Aorta (tissue), 5 donors: ENCODE measurements around the gene PSG5. TPM values are rescaled to one million over a fixed set of nuclear protein-coding genes. Genes with fewer than 3 reads are reported as not detected.
"Not testable (repeated sequence)": the region's sequence is repeated elsewhere in the genome, so short reads cannot be mapped to it uniquely, and the experiment has no call there.

Experiments used
- ATAC-seq: fragments of 200-7000 bp; cut with Tn5 transposase; one replicate; pipeline ENCODE4 v1.9.1; 2022; ENCODE audit warnings: moderate library complexity; ENCODE audit not compliant: low FRiP score
- DNase-seq, 2 donors: peaks; one replicate each; pipeline ENCODE4 v3.0.0-alpha.2; 2020
- H3K27ac ChIP-seq, 2 donors: one replicate each; pipeline ENCODE4 v1.5.1; 2013; ENCODE audit warnings: low read length in 2 of 2, mild to moderate bottlenecking in 2 of 2, moderate library complexity in 2 of 2, control low read depth in 1 of 2, inconsistent platforms in 1 of 2, low read depth in 1 of 2
- H3K27me3 ChIP-seq, 2 donors: one replicate each; pipeline ENCODE4 v1.6.1; 2013; ENCODE audit warnings: control low read depth in 1 of 2, low read length in 1 of 2, mild to moderate bottlenecking in 1 of 2, moderate library complexity in 1 of 2; ENCODE audit not compliant: insufficient read depth in 2 of 2, control insufficient read depth in 1 of 2
- H3K36me3 ChIP-seq, 2 donors: one replicate each; pipeline ENCODE4 v1.6.1; 2013; ENCODE audit warnings: control low read depth in 1 of 2, low read length in 1 of 2, mild to moderate bottlenecking in 1 of 2; ENCODE audit not compliant: insufficient read depth in 2 of 2, control insufficient read depth in 1 of 2
- H3K4me1 ChIP-seq, 2 donors: one replicate each; pipeline ENCODE4 v1.6.1; 2013; ENCODE audit warnings: low read length in 2 of 2, control low read depth in 1 of 2, mild to moderate bottlenecking in 1 of 2, moderate library complexity in 1 of 2; ENCODE audit not compliant: insufficient read depth in 2 of 2, control insufficient read depth in 1 of 2
- H3K4me3 ChIP-seq, 2 donors: one replicate each; pipeline ENCODE4 v1.5.1; 2013; ENCODE audit warnings: low read length in 2 of 2, control low read depth in 1 of 2, mild to moderate bottlenecking in 1 of 2
- H3K9me3 ChIP-seq: one replicate; pipeline ENCODE4 v1.6.1; 2013; ENCODE audit warnings: mild to moderate bottlenecking, low read length; ENCODE audit not compliant: control insufficient read depth
- WGBS, 2 donors: extraction: QIAGEN DNeasy Blood & Tissue Kit; methylation state at CpG; one replicate each; pipeline ENCODE4 v1.1.7; 2013; 5-methylcytosine and 5-hydroxymethylcytosine counted together
- intact Hi-C, 2 donors: fragments of 100-400 bp; cut with DNase I; formaldehyde crosslinking; loops; one replicate each; pipeline versions ENCODE4 v1.14.2 to v1.15.0; 2022
- polyA plus RNA-seq, 2 donors: library from polyadenylated mRNA; stranded (reverse); fragments of 200-250 nt; gene quantifications; one replicate each; pipeline ENCODE4 v1.2.3, GENCODE V29; 2013
- total RNA-seq, 2 donors: library from RNA; stranded (reverse); fragmentation: NEBNext Ultra II Directional; extraction: Animal tissue kit (Norgen Biotek cat#: 25700); gene quantifications; one replicate each; pipeline ENCODE4 v1.2.1, GENCODE V29; 2021
- donor health status: healthy with polysubstance abuse.
- donor health status: Bipolar disorder and iron deficiency.
- donor health status: DM: no; HTN: no; CAD: no.
- donor health status: DM: no; HTN: no; CAD: no.
- donor health status: DM: yes; HTN: yes; CAD: no.

Gene PSG5
- total and polyA plus RNA-seq, 4 donors, result not detected

DNA sequence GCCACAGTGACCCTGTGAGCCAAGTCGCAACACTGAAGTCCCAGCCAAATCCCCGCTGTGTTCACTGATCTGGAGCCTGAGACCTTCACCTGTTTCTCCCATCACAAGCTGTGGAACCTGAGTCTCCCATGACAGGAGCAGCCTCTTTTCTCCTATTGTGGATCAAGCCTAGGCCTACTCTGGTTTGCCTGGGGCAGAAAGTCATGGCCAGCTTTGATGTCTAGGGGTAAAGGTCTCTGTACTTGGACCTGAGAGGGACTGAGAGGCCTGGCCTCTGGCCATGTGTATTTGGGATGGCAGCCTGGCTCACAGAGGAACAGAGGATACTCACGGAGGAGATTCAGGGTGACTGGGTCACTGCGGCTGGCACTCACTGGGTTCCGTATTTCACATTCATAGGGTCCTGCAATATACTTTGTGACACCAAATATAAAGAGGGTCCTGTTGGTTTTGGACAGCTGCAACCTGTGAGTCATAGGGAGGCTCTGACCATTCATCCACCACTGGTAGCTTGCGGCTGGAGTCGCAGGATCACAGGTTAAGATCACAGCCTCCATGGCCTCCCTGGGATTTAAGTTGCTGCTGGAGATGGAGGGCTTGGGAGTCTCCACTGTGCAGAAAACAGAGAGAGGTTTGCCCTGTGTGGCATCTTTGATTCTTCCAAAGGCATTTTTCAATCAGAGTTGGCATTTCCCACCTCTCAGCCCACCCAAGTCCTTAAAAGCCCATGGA, 11.5 kb upstream of the PSG5 start:
- 84 to 94% methylated on average over 4 to 6 of the region's 7 CpGs for WGBS, 2 donors
- H3K4me1 ChIP-seq, H3K27ac ChIP-seq, intact Hi-C loops, H3K4me3 ChIP-seq, H3K27me3 ChIP-seq, ATAC-seq, H3K9me3 ChIP-seq, H3K36me3 ChIP-seq, DNase-seq: not testable (repeated sequence)

DNA sequence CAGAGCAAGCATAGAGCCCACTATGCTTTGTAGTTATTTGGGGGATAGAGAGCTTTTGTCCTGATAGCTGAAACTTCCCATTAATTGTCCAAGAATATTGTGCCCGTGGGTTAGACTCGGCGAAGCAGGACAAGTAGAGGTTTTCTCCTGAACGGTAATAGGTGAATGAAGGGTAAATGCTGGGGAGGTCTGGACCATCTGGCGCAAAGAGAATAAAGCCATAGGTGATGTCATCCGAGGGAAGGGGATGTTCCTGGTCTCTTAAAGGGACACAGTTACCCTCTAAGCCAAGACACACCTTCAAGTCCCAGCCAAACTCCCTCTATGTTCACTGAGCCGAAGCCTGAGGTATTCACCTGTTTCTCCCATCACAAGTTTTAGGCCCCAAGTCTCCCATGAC, 8.1 kb upstream of the PSG5 start:
- H3K4me3 ChIP-seq, H3K27me3 ChIP-seq, H3K27ac ChIP-seq, ATAC-seq, H3K9me3 ChIP-seq, intact Hi-C loops, H3K4me1 ChIP-seq, DNase-seq, H3K36me3 ChIP-seq: not testable (repeated sequence)
- 72 to 76% methylated on average over 7 of the region's 7 CpGs for WGBS, 2 donors

DNA sequence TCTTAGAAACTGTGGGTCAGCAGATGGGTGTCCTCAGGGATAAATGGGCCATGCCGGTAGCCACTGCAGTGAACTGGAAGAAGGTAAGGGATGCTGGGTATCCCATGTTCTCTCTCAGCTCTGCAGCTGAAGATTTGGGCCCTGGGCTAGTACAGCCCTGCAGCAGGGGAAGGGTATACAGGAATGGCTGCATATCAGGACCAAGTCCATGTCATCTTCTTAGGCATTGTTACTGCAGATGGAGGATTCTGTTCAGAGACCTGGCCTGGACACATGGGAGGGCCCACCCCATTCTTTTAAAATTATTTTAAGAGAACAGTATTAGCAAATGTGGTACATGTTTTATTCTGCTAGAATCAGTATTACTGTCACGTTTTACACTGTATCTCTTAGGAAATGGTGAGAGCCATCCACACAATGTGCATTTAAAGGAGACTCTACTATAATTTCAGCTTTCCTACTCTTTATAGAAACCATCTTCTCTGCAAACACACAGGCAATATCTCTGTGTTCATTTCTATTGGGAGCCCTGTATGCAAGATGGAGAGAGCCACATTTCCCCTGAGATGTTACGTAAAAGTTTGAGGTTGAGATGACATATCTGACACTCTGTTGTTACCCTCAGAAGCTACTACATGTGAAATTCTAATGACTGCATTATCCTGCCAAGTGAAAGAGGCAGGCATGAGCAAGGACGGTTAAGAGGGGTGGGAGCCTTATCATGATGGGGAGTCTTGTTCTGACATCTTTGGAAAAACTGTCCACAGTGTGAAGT, 6.2 kb upstream of the PSG5 start:
- H3K4me1 ChIP-seq, H3K27ac ChIP-seq, intact Hi-C loops, ATAC-seq, DNase-seq, H3K27me3 ChIP-seq, H3K4me3 ChIP-seq, H3K36me3 ChIP-seq, H3K9me3 ChIP-seq: not testable (repeated sequence)
- 44 to 58% methylated on average over 4 of the region's 4 CpGs for WGBS, 2 donors

DNA sequence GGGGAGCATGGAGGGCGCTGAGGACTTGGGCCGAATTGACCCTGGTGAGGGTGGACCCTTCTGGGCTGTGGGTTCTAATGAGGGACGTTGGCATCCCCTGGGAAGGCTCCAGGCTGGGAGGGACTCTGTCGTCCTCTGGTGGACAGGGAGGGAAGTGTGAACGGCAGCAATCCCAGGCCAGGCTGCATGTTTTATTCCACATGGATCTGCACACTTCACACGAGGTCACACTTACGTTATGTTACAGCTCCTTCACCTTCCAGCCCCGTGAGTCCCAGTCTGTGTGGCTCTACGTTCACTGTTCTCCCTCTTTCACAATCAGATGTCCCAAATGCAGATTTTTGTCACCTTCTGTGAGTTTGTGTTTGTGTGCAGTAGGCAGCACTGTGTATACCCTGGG, 1.8 kb upstream of the PSG5 start:
- ATAC-seq, H3K9me3 ChIP-seq, DNase-seq, H3K27me3 ChIP-seq, H3K4me1 ChIP-seq, H3K4me3 ChIP-seq, intact Hi-C loops, H3K36me3 ChIP-seq, H3K27ac ChIP-seq: not testable (repeated sequence)
- WGBS, 2 donors, result 52 to 60% methylated on average over 9 of the region's 9 CpGs

DNA sequence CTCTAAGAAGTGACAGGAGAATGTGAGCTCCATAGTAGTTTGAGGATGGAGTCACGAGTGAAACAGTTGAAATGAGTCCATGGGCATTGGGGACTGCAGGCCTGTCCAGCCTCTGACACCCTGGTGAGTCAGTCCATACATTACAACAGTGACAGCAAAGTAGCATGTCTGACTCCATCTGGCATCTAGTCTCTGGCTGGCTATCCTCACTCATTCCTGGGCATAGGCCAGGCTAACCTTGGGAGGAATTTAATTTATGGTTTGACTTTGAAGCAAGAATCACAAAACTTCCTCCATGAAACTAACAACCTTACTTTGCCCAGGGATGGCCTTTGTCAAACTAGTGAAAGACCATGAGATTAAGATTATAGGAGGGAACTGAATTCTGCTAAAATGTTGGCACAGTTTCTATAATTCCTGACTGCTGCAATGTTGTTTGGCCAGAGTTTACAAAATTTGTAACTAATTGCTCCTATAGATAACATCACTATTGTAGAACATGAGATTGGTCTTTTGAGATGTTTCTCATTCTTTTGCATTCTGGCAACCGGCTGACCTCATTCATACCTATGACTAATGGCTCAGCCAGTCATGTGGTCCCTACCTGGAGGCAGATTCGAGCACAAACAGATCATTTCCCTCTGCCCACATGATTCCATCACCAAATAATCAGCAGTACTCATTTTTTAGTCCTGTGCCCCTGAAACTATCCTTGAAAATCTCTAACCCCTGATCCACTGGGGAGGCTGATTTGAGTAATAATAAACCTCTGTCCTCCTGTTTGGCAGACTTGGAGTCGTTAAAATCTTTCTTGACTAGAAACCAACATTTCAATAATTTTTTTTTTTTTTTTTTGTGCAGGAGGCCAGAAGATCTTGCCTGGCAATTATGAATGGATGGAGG, 4.2 kb downstream of the PSG5 start:
- intact Hi-C loops, ATAC-seq: not testable (repeated sequence)
- 43 to 49% methylated on average over 3 to 4 of the region's 4 CpGs for WGBS, 2 donors

DNA sequence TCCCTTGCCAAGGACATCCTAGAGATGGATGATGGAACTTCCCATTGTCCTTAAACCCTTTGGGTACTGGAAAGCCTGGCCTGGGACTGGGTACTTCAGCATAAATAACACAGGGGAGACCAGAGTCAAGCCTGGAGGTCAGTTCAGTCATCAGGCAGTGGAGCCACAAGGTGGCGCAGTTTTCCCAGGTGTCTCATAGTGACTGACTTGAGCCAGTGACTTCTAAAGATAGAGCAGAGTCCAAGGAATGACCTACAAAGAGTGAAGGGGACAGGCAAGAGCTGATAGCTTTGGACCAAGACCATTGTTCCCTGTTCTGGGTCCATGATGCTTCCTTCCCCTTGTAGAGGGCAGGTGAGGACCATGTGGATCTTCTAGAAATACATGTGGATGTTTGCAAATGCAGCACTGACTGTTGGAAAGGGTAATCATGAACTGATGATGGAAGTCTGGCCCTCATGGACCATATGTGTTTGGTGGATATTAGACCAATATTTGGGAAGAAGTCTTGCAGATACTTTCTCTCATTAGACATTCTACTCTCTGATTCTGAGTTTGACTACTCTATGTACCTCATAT, 6.7 kb downstream of the PSG5 start:
- H3K9me3 ChIP-seq, H3K4me1 ChIP-seq, H3K36me3 ChIP-seq, H3K27ac ChIP-seq, ATAC-seq, intact Hi-C loops, DNase-seq, H3K4me3 ChIP-seq, H3K27me3 ChIP-seq: not testable (repeated sequence)
- 8% methylated on average over 1 of the region's 1 CpG for WGBS, 2 donors

More for the DNA sequence above, 4.2 kb downstream of the PSG5 start:
- not testable (repeated sequence) for DNase-seq, H3K36me3 ChIP-seq, H3K27ac ChIP-seq, H3K27me3 ChIP-seq, H3K4me3 ChIP-seq, H3K4me1 ChIP-seq, H3K9me3 ChIP-seq

DNA sequence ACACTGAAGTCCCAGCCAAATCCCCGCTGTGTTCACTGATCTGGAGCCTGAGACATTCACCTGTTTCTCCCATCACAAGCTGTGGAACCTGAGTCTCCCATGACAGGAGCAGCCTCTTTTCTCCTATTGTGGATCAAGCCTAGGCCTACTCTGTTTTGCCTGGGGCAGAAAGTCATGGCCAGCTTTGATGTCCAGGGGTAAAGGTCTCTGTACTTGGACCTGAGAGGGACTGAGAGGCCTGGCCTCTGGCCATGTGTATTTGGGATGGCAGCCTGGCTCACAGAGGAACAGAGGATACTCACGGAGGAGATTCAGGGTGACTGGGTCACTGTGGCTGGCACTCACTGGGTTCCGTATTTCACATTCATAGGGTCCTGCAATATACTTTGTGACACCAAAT, 7.8 kb downstream of the PSG5 start:
- intact Hi-C loops, H3K36me3 ChIP-seq, DNase-seq, ATAC-seq, H3K4me3 ChIP-seq, H3K9me3 ChIP-seq, H3K4me1 ChIP-seq, H3K27ac ChIP-seq, H3K27me3 ChIP-seq: not testable (repeated sequence)
- WGBS, 2 donors, result 82 to 83% methylated on average over 3 of the region's 3 CpGs

DNA sequence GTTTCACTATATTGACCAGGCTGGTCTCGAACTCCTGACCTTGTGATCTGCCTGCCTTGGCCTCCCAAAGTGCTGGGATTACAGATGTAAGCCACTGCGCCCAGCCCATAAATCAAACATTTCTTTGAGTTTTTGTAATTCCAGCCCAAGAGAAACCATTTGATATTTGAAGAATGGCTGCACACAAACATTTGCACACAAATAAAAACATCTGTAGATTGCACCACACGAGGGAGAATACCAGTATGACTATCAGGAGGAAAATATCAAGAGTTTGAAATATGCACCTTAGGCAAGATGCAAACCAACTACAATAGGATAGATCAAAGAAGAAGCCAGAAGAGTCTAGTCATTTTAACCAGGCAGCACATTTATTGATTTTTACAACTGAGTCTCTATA, 20.4 kb downstream of the PSG5 start:
- H3K4me3 ChIP-seq, DNase-seq, H3K4me1 ChIP-seq, H3K27me3 ChIP-seq, H3K36me3 ChIP-seq, H3K27ac ChIP-seq, ATAC-seq, intact Hi-C loops, H3K9me3 ChIP-seq: not testable (repeated sequence)
- WGBS, 2 donors, result 54 to 68% methylated on average over 3 of the region's 3 CpGs
